GM19043 (cell line): ENCODE results near the gene KCNH6.

Source experiments
- ATAC-seq: cut with Tn5 transposase; IDR thresholded peaks from one replicate; pipeline ENCODE4 v1.9.1; 2021; ENCODE audit warnings: low read depth; ENCODE audit not compliant: unreplicated experiment

KCNH6 gene

DNA sequence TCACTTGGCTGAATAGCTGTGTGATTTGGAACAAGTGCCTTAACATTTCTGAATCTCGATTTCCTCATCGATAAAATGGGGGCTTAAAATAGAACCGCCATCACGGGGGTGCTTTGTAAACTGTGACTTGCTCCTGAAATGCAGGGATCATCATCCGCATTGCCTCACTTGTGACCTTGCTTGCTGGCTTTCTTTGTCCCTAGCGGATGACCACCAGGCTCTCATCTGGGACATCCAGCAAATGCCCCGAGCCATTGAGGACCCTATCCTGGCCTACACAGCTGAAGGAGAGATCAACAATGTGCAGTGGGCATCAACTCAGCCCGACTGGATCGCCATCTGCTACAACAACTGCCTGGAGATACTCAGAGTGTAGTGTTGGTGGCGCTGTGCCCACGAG, 65.6 kb downstream of the KCNH6 start:
- no peak for ATAC-seq

DNA sequence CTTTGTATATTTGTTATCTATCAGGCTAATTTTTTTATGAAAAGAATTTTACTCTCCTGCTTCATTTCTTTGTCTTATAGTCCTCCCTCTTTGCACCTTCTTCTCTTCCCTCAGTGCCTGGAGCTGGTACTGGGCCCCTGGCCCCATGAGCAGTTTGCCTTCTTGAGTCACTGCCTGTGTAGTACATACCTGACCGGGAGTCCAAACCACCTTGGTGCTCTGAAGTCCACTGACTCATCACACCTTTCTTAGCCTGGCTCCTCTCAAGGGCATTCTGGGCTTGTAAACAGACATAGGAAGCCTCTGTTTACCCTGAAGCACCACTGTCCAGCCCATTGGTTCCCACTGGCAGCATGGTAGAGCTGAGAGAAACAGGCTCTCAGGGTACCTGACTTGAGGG, 66.5 kb downstream of the KCNH6 start:
- no peak for ATAC-seq

DNA sequence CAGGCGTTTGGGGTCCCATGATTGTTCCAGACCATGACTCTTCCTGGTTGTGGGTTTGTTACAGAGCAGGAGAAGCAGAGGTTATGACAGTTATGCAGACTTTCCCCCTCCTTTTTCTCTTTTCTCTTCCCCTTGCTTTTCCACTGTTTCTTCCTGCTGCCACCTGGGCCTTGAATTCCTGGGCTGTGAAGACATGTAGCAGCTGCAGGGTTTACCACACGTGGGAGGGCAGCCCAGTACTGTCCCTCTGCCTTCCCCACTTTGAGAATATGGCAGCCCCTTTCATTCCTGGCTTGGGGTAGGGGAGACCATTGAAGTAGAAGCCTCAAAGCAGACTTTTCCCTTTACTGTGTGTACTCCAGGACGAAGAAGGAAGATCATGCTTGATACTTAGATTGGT, 69.6 kb downstream of the KCNH6 start:
- ATAC-seq = no peak

DNA sequence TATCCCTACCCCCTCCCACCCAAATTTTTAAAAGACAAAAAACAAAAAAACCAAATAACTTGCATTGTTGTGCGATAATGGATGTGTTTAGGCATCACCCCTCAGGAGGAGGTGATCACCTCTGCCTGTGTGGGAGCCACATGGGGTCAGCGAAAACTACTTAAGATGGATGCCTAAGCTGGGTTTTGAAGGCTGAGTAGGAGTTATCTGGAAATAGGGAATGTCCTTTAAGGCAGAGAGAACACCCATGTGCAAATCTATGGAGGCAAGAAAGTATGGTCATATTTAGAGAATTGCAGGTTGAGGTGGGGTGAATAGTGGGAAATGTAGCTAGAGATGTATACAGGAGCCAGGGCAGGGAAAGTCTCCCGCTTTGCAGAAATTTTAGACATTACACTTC, 72.0 kb downstream of the KCNH6 start:
- ATAC-seq = no peak
